Skeletal muscle satellite cell (primary cell): ENCODE measurements around the gene BCAS3.

ENCODE experiments used
- H3K27me3 ChIP-seq: 2 replicates; pipeline ENCODE4 v1.7.0; 2013; ENCODE audit warnings: low read length; ENCODE audit not compliant: control insufficient read depth, insufficient read depth
- H3K36me3 ChIP-seq: 2 replicates; pipeline ENCODE4 v1.7.0; 2013; ENCODE audit warnings: mild to moderate bottlenecking, control low read depth, low read length; ENCODE audit not compliant: insufficient read depth
- H3K4me1 ChIP-seq: 2 replicates; pipeline ENCODE4 v1.7.0; 2013; ENCODE audit warnings: low read length; ENCODE audit not compliant: control insufficient read depth, insufficient read depth
- H3K4me2 ChIP-seq: 2 replicates; pipeline ENCODE4 v1.7.0; 2013; ENCODE audit warnings: mild to moderate bottlenecking, low read length
- H3K4me3 ChIP-seq: 2 replicates; pipeline ENCODE4 v1.7.0; 2013; ENCODE audit warnings: low read length
- H3K9ac ChIP-seq: 2 replicates; pipeline ENCODE4 v1.7.0; 2013; ENCODE audit warnings: mild to moderate bottlenecking, low read depth, low read length, moderate library complexity
- H3K9me3 ChIP-seq: replicated peaks from 2 replicates; pipeline ENCODE4 v1.7.0; 2013; ENCODE audit warnings: mild to moderate bottlenecking, control low read depth, low read length

Gene BCAS3

GRCh38 chr17:61073799-61074513 lies 396.3 kb downstream of the BCAS3 start:
- H3K9me3 ChIP-seq = no peaks in the 10 kb centered on the region
- H3K4me3 ChIP-seq = no peak overlapping the region
- peaks cover 10% of the 10 kb centered on the region for H3K4me1 ChIP-seq
- no peak overlapping the region for H3K4me2 ChIP-seq
- no peaks in the 10 kb centered on the region for H3K36me3 ChIP-seq
- no peaks in the 10 kb centered on the region for H3K27me3 ChIP-seq
- no peak overlapping the region for H3K9ac ChIP-seq

- Histone ChIP-seq H3K36me3 (no peaks in the 10 kb centered on the region), H3K27me3 (no peaks in the 10 kb centered on the region), H3K4me2 (no peak overlapping the region), H3K4me3 (no peak overlapping the region), H3K9ac (no peak overlapping the region), H3K4me1 (peaks cover 10% of the 10 kb centered on the region), H3K9me3 (no peaks in the 10 kb centered on the region)
These were observed 398.3 kb downstream of the BCAS3 start for GRCh38 chr17:61075988-61076387.

GRCh38 chr17:61076621-61077031 lies 399.0 kb downstream of the BCAS3 start:
- H3K4me2 ChIP-seq = peak overlapping the region; percentile 36
- no peaks in the 10 kb centered on the region for H3K27me3 ChIP-seq
- H3K9me3 ChIP-seq = no peaks in the 10 kb centered on the region
- peaks cover 10% of the 10 kb centered on the region for H3K4me1 ChIP-seq
- H3K4me3 ChIP-seq = no peak overlapping the region
- H3K36me3 ChIP-seq = no peaks in the 10 kb centered on the region
- H3K9ac ChIP-seq = peak overlapping the region; percentile 12

- no peak overlapping the region for H3K9ac ChIP-seq
- H3K4me3 ChIP-seq = no peak overlapping the region
- H3K4me1 ChIP-seq = no peaks in the 10 kb centered on the region
- H3K36me3 ChIP-seq = no peaks in the 10 kb centered on the region
- H3K27me3 ChIP-seq = no peaks in the 10 kb centered on the region
- H3K9me3 ChIP-seq = no peaks in the 10 kb centered on the region
- H3K4me2 ChIP-seq = no peak overlapping the region
These were observed 404.3 kb downstream of the BCAS3 start for GRCh38 chr17:61081959-61082358.

GRCh38 chr17:61084260-61084659 lies 406.6 kb downstream of the BCAS3 start:
- Histone ChIP-seq H3K9ac (no peak overlapping the region), H3K27me3 (no peaks in the 10 kb centered on the region), H3K4me2 (no peak overlapping the region), H3K36me3 (no peaks in the 10 kb centered on the region), H3K4me1 (no peaks in the 10 kb centered on the region), H3K4me3 (no peak overlapping the region), H3K9me3 (no peaks in the 10 kb centered on the region)

- H3K27me3 ChIP-seq = no peaks in the 10 kb centered on the region
These were observed 409.4 kb downstream of the BCAS3 start for GRCh38 chr17:61087024-61087423.

GRCh38 chr17:61088556-61088955 lies 410.9 kb downstream of the BCAS3 start:
- no peaks in the 10 kb centered on the region for H3K9me3 ChIP-seq
- no peaks in the 10 kb centered on the region for H3K27me3 ChIP-seq
- no peak overlapping the region for H3K4me2 ChIP-seq
- no peak overlapping the region for H3K4me3 ChIP-seq
- H3K9ac ChIP-seq = no peak overlapping the region
- H3K36me3 ChIP-seq = no peaks in the 10 kb centered on the region
- no peaks in the 10 kb centered on the region for H3K4me1 ChIP-seq

More at GRCh38 chr17:61087024-61087423, 409.4 kb downstream of the BCAS3 start:
- no peak overlapping the region for H3K4me3 ChIP-seq
- no peaks in the 10 kb centered on the region for H3K36me3 ChIP-seq
- H3K4me1 ChIP-seq = no peaks in the 10 kb centered on the region
- no peak overlapping the region for H3K9ac ChIP-seq
- H3K4me2 ChIP-seq = no peak overlapping the region
- no peaks in the 10 kb centered on the region for H3K9me3 ChIP-seq

GRCh38 chr17:61091096-61091495 lies 413.4 kb downstream of the BCAS3 start:
- H3K4me1 ChIP-seq = no peaks in the 10 kb centered on the region
- no peaks in the 10 kb centered on the region for H3K36me3 ChIP-seq
- H3K4me2 ChIP-seq = no peak overlapping the region
- no peak overlapping the region for H3K4me3 ChIP-seq
- H3K9ac ChIP-seq = no peak overlapping the region
- H3K9me3 ChIP-seq = no peaks in the 10 kb centered on the region
- no peaks in the 10 kb centered on the region for H3K27me3 ChIP-seq

GRCh38 chr17:61097781-61098180 lies 420.1 kb downstream of the BCAS3 start:
- no peaks in the 10 kb centered on the region for H3K4me1 ChIP-seq
- H3K4me2 ChIP-seq = no peak overlapping the region
- no peaks in the 10 kb centered on the region for H3K27me3 ChIP-seq
- H3K4me3 ChIP-seq = no peak overlapping the region
- H3K9ac ChIP-seq = no peak overlapping the region
- no peaks in the 10 kb centered on the region for H3K9me3 ChIP-seq
- no peaks in the 10 kb centered on the region for H3K36me3 ChIP-seq

GRCh38 chr17:61106354-61106753 lies 428.7 kb downstream of the BCAS3 start:
- Histone ChIP-seq H3K9ac (no peak overlapping the region), H3K4me3 (no peak overlapping the region), H3K9me3 (no peaks in the 10 kb centered on the region), H3K27me3 (no peaks in the 10 kb centered on the region), H3K4me2 (no peak overlapping the region), H3K36me3 (no peaks in the 10 kb centered on the region), H3K4me1 (no peaks in the 10 kb centered on the region)

- H3K27me3 ChIP-seq = no peaks in the 10 kb centered on the region
- H3K9ac ChIP-seq = no peak overlapping the region
- no peak overlapping the region for H3K4me3 ChIP-seq
- H3K4me1 ChIP-seq = no peaks in the 10 kb centered on the region
- H3K4me2 ChIP-seq = no peak overlapping the region
- H3K36me3 ChIP-seq = no peaks in the 10 kb centered on the region
- H3K9me3 ChIP-seq = no peaks in the 10 kb centered on the region
These were observed 438.9 kb downstream of the BCAS3 start for GRCh38 chr17:61116577-61116976.

GRCh38 chr17:61117983-61118382 lies 440.3 kb downstream of the BCAS3 start:
- H3K4me3 ChIP-seq = no peak overlapping the region
- no peaks in the 10 kb centered on the region for H3K9me3 ChIP-seq

More at GRCh38 chr17:61117983-61118382, 440.3 kb downstream of the BCAS3 start:
- no peak overlapping the region for H3K9ac ChIP-seq
- H3K36me3 ChIP-seq = no peaks in the 10 kb centered on the region
- H3K27me3 ChIP-seq = no peaks in the 10 kb centered on the region
- H3K4me1 ChIP-seq = no peaks in the 10 kb centered on the region
- no peak overlapping the region for H3K4me2 ChIP-seq
